ENCODE measurements around the gene MPPED1.

DNA sequence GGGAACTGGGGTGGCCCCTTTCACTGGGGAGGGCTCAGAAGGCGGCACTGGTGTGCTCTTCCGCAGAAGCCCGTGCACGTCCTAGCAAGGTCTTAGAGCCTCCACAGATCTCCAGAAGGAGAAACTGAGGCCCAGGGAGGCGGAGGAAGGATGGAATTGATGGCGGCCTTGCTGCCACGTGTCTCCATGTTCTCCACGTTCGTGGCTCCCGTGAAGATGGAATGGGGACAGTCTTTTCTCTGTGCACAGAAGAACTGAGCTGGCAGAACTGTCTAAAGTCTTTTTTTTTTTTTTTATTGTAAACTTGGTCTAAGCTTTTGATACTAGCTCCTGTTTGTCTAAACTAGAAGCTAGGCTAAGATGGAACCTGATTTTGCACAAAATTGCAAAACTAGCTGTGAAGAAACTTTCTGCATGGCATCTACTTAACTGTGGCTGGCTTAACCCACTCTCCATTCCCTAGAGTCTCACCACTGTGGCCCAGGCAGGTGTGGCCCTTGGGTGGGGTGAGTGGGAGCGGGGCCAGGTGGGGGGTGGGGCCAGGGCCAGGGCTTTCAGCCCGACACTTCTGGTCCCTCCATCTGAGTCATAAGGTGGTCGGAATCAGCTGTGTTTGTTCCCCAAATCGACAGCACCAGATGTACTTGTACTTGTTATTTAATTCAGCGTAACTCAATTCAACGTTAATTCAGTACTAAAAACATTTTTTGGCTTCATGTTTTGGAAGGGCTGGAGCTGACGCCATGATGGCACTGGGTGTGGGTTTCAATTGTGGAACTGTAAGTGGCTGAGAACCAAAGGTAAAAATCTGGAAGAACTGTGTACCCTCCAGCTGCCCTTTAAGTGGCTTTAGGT lies 120.7 kb downstream of the MPPED1 start:
- TF ChIP-seq CTCF (IDR thresholded peaks at IDR 0.05) (no peak), EZH2 (IDR thresholded peaks at IDR 0.05; ENCODE audit: borderline replicate concordance, insufficient read depth, low read depth, low read length, poor library complexity, severe bottlenecking) (no peak)

All from B cell (primary cell).